Trophoblast cell (in vitro differentiated cells and primary cell): ENCODE data around the gene PRSS16.

Experiments used
- DNase-seq, 2 donors: peaks; one replicate each; pipeline ENCODE4 v3.0.0-alpha.2; 2016
- H2AFZ ChIP-seq: 2 replicates; pipeline ENCODE4 v1.6.1; 2013; ENCODE audit warnings: low read length, moderate library complexity, mild to moderate bottlenecking; ENCODE audit not compliant: insufficient read depth, poor library complexity
- H2AK5ac ChIP-seq: 2 replicates; pipeline ENCODE4 v1.6.1; 2013; ENCODE audit warnings: mild to moderate bottlenecking, low read length
- H2BK120ac ChIP-seq: 2 replicates; pipeline ENCODE4 v1.6.1; 2013; ENCODE audit warnings: low read length, mild to moderate bottlenecking, moderate library complexity; ENCODE audit not compliant: insufficient read depth, poor library complexity
- H2BK12ac ChIP-seq: 2 replicates; pipeline ENCODE4 v1.6.1; 2013; ENCODE audit warnings: mild to moderate bottlenecking, low read length, moderate library complexity
- H2BK5ac ChIP-seq: 2 replicates; pipeline ENCODE4 v1.6.1; 2013; ENCODE audit warnings: low read length, low read depth, moderate library complexity, mild to moderate bottlenecking; ENCODE audit not compliant: poor library complexity
- H3K14ac ChIP-seq: 2 replicates; pipeline ENCODE4 v1.6.1; 2013; ENCODE audit warnings: mild to moderate bottlenecking, low read length
- H3K18ac ChIP-seq: 2 replicates; pipeline ENCODE4 v1.6.1; 2013; ENCODE audit warnings: mild to moderate bottlenecking, low read length
- H3K23ac ChIP-seq: 2 replicates; pipeline ENCODE4 v1.6.1; 2013; ENCODE audit warnings: low read length
- H3K27ac ChIP-seq: 2 replicates; pipeline ENCODE4 v1.5.1; 2013; ENCODE audit warnings: low read depth, mild to moderate bottlenecking, inconsistent platforms, low read length, moderate library complexity
- H3K27me3 ChIP-seq: 2 replicates; pipeline ENCODE4 v1.6.1; 2013; ENCODE audit warnings: inconsistent platforms, mild to moderate bottlenecking, low read length, moderate library complexity; ENCODE audit not compliant: insufficient read depth
- H3K36me3 ChIP-seq, 2 experiments: 1 replicate in 1 of 2; 2 replicates in 1 of 2; pipeline ENCODE4 v1.6.1; 2013; ENCODE audit warnings: low read length in 2 of 2, mild to moderate bottlenecking in 2 of 2, moderate library complexity in 1 of 2; ENCODE audit not compliant: insufficient read depth in 2 of 2, control insufficient read depth in 1 of 2
- H3K4ac ChIP-seq: 2 replicates; pipeline ENCODE4 v1.6.1; 2013; ENCODE audit warnings: low read depth, mild to moderate bottlenecking, low read length, moderate library complexity
- H3K4me1 ChIP-seq, 2 experiments: 1 replicate in 1 of 2; 2 replicates in 1 of 2; pipeline ENCODE4 v1.6.1; 2013; ENCODE audit warnings: low read length in 2 of 2, mild to moderate bottlenecking in 2 of 2, moderate library complexity in 1 of 2; ENCODE audit not compliant: insufficient read depth in 2 of 2, control insufficient read depth in 1 of 2
- H3K4me2 ChIP-seq: 2 replicates; pipeline ENCODE4 v1.6.1; 2013; ENCODE audit warnings: inconsistent platforms, mild to moderate bottlenecking, low read length, moderate library complexity
- H3K4me3 ChIP-seq: 2 replicates; pipeline ENCODE4 v1.5.1; 2013; ENCODE audit warnings: mild to moderate bottlenecking, low read depth, low read length, inconsistent platforms
- H3K79me1 ChIP-seq: one replicate; pipeline ENCODE4 v1.6.1; 2013; ENCODE audit warnings: low read length
- H3K79me2 ChIP-seq: 2 replicates; pipeline ENCODE4 v1.6.1; 2013; ENCODE audit warnings: low read length, mild to moderate bottlenecking; ENCODE audit not compliant: control insufficient read depth, insufficient read depth, poor library complexity
- H3K9ac ChIP-seq: 2 replicates; pipeline ENCODE4 v1.6.1; 2013; ENCODE audit warnings: mild to moderate bottlenecking, low read length
- H3K9me3 ChIP-seq: 2 replicates; pipeline ENCODE4 v1.6.1; 2013; ENCODE audit warnings: low read depth, mild to moderate bottlenecking, control low read depth, inconsistent platforms, low read length; ENCODE audit not compliant: insufficient read depth
- H4K12ac ChIP-seq: 2 replicates; pipeline ENCODE4 v1.6.1; 2013; ENCODE audit warnings: low read depth, mild to moderate bottlenecking, low read length, moderate library complexity
- H4K8ac ChIP-seq: 2 replicates; pipeline ENCODE4 v1.6.1; 2013; ENCODE audit warnings: low read depth, mild to moderate bottlenecking, low read length, moderate library complexity
- H4K91ac ChIP-seq: one replicate; pipeline ENCODE4 v1.6.1; 2013; ENCODE audit warnings: low read depth, mild to moderate bottlenecking, low read length, moderate library complexity
- WGBS: extraction: QIAGEN DNeasy Blood & Tissue Kit; methylation state at CpG from one replicate; pipeline ENCODE4 v1.1.7; 2013; ENCODE audit warnings: missing lambda C conversion rate; ENCODE audit not compliant: insufficient read length, insufficient coverage; ENCODE audit errors: extremely low coverage; 5-methylcytosine and 5-hydroxymethylcytosine counted together

The PRSS16 gene

GRCh38 chr6:27228963-27229477 lies 18.5 kb upstream of the PRSS16 start:
- Histone ChIP-seq H3K27ac (no peak overlapping the region), H2BK12ac (no peak overlapping the region), H2BK5ac (no peak overlapping the region), H2AK5ac (no peak overlapping the region), H3K4me1 (no peaks in the 10 kb centered on the region), H3K36me3 (no peaks in the 10 kb centered on the region), H3K79me1 (no peaks in the 10 kb centered on the region), H3K9me3 (no peaks in the 10 kb centered on the region), H3K4me3 (no peak overlapping the region), H4K12ac (no peak overlapping the region), H2AFZ (no peak overlapping the region), H3K27me3 (no peaks in the 10 kb centered on the region), H4K91ac (no peak overlapping the region), H3K14ac (no peak overlapping the region), H3K4me2 (no peak overlapping the region), H3K18ac (no peak overlapping the region), H3K9ac (no peak overlapping the region), H2BK120ac (no peak overlapping the region), H3K79me2 (no peaks in the 10 kb centered on the region), H3K23ac (no peak overlapping the region), H4K8ac (no peak overlapping the region), H3K4ac (no peak overlapping the region)
- DNase-seq = no peak
- no CpG with 5 or more reads among the region's 5 CpGs for WGBS

DNA sequence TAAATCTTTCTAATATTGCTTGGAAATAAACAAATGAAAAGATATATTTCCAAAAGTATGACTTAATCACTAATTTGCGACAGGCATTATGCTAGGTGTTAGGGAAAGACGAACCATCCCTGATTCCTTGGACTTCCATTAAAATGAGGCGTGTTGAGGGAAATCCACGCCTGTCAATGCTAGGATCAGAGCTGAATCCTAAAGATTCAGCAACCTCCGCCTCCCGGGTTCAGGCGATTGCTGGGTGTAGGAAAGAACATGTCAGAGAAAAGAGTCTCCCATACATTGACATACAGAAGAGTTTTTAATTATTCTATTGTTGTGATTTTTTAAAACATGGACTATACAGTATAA lies 16.8 kb upstream of the PRSS16 start:
- Histone ChIP-seq H3K18ac (no peak overlapping the region), H3K4me1 (peaks cover 0 to 2% of the 10 kb centered on the region in 2 experiments), H3K9me3 (no peaks in the 10 kb centered on the region), H3K79me1 (peaks cover 1% of the 10 kb centered on the region), H3K14ac (no peak overlapping the region), H2BK12ac (no peak overlapping the region), H3K9ac (no peak overlapping the region), H2BK5ac (no peak overlapping the region), H3K27ac (no peak overlapping the region), H3K4me3 (no peak overlapping the region), H2BK120ac (no peak overlapping the region), H3K4me2 (peak overlapping the region; percentile 42), H3K27me3 (no peaks in the 10 kb centered on the region), H4K12ac (no peak overlapping the region), H3K79me2 (no peaks in the 10 kb centered on the region), H2AK5ac (no peak overlapping the region), H3K23ac (no peak overlapping the region), H4K91ac (no peak overlapping the region), H4K8ac (no peak overlapping the region), H2AFZ (peak overlapping the region; percentile 45), H3K4ac (no peak overlapping the region), H3K36me3 (no peaks in the 10 kb centered on the region)
- DNase-seq = no peak
- no CpG with 5 or more reads among the region's 7 CpGs for WGBS

- no peaks in the 10 kb centered on the region for H3K79me2 ChIP-seq
- no peak overlapping the region for H2AFZ ChIP-seq
- no peak overlapping the region for H2BK5ac ChIP-seq
- no peaks in the 10 kb centered on the region for H3K27me3 ChIP-seq
- H2AK5ac ChIP-seq = no peak overlapping the region
- no peak overlapping the region for H4K12ac ChIP-seq
- H2BK120ac ChIP-seq = no peak overlapping the region
- H3K9me3 ChIP-seq = no peaks in the 10 kb centered on the region
- no peak overlapping the region for H2BK12ac ChIP-seq
- H3K4me1 ChIP-seq = peaks cover 0 to 4% of the 10 kb centered on the region in 2 experiments
- no peak overlapping the region for H4K91ac ChIP-seq
- no peak overlapping the region for H3K27ac ChIP-seq
- H3K4me3 ChIP-seq = no peak overlapping the region
- no peak overlapping the region for H3K14ac ChIP-seq
- no peak overlapping the region for H3K18ac ChIP-seq
- H3K9ac ChIP-seq = no peak overlapping the region
- H3K36me3 ChIP-seq = no peaks in the 10 kb centered on the region
- WGBS = no CpG with 5 or more reads among the region's 3 CpGs
- no peak overlapping the region for H4K8ac ChIP-seq
- no peak for DNase-seq
- H3K23ac ChIP-seq = no peak overlapping the region
- H3K4ac ChIP-seq = no peak overlapping the region
- peaks cover 1% of the 10 kb centered on the region for H3K79me1 ChIP-seq
- H3K4me2 ChIP-seq = peak overlapping the region; percentile 69
These were observed 12.9 kb upstream of the PRSS16 start for GRCh38 chr6:27234576-27234975.

DNA sequence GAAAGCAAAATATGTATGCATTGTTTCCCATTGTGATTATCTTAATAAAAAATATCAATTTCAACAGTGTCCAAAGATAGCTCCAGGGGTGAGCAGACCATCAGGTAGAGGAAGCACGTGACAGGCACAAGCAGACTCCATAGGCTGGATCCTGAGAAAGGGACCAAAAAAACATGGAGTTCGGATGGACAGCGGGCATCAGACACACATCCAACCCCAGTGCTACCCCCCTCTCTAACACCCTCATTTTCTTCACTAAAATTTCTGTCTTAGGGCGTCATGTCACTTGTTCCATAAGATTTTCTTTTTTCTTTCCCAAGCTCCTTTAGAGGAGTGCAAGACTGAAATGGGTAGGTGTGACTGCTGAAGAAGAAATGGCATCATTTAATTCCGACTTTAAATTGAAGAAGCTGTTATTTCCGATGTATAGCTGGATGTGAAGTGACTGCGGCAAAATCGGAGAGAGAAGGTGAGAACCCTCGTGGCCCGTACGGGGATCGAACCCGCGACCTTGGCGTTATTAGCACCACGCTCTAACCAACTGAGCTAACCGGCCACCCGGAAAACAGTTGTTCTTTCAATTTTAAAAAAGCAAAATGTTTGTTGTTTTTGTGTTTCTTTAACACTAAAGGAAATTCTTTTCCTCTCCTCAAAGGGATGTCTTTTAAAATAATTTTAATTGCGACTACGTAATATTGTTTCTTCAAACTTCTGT lies 10.3 kb upstream of the PRSS16 start:
- Histone ChIP-seq H3K18ac (no peak overlapping the region), H2BK5ac (no peak overlapping the region), H3K14ac (no peak overlapping the region), H4K8ac (no peak overlapping the region), H4K12ac (no peak overlapping the region), H3K36me3 (no peaks in the 10 kb centered on the region), H3K27ac (no peak overlapping the region), H3K4me1 (peaks cover 0 to 4% of the 10 kb centered on the region in 2 experiments), H3K79me2 (no peaks in the 10 kb centered on the region), H2BK120ac (no peak overlapping the region), H2AFZ (no peak overlapping the region), H3K9ac (no peak overlapping the region), H3K4ac (no peak overlapping the region), H4K91ac (no peak overlapping the region), H2AK5ac (no peak overlapping the region), H3K4me2 (peak overlapping the region; percentile 66), H3K9me3 (no peaks in the 10 kb centered on the region), H3K27me3 (no peaks in the 10 kb centered on the region), H2BK12ac (no peak overlapping the region), H3K4me3 (no peak overlapping the region), H3K23ac (no peak overlapping the region), H3K79me1 (peaks cover 1% of the 10 kb centered on the region)
- peak in 1 of 2 donors; percentile 58 for DNase-seq
- no CpG with 5 or more reads among the region's 20 CpGs for WGBS
